ENCODE results near the gene ADGRD2. TPM values are rescaled to one million over a fixed set of nuclear protein-coding genes. Genes with fewer than 3 reads are reported as not detected.

The ADGRD2 gene, protein sequence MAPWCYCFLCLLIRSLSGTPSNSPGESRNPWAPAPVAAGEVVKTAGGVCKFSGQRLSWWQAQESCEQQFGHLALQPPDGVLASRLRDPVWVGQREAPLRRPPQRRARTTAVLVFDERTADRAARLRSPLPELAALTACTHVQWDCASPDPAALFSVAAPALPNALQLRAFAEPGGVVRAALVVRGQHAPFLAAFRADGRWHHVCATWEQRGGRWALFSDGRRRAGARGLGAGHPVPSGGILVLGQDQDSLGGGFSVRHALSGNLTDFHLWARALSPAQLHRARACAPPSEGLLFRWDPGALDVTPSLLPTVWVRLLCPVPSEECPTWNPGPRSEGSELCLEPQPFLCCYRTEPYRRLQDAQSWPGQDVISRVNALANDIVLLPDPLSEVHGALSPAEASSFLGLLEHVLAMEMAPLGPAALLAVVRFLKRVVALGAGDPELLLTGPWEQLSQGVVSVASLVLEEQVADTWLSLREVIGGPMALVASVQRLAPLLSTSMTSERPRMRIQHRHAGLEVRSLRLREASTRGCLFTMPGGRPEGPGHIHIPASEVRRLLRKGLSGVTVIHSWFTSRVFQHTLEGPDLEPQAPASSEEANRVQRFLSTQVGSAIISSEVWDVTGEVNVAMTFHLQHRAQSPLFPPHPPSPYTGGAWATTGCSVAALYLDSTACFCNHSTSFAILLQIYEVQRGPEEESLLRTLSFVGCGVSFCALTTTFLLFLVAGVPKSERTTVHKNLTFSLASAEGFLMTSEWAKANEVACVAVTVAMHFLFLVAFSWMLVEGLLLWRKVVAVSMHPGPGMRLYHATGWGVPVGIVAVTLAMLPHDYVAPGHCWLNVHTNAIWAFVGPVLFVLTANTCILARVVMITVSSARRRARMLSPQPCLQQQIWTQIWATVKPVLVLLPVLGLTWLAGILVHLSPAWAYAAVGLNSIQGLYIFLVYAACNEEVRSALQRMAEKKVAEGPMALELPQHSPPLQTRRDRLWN
- not detected in 2 replicates for polyA plus RNA-seq (2013)

DNA sequence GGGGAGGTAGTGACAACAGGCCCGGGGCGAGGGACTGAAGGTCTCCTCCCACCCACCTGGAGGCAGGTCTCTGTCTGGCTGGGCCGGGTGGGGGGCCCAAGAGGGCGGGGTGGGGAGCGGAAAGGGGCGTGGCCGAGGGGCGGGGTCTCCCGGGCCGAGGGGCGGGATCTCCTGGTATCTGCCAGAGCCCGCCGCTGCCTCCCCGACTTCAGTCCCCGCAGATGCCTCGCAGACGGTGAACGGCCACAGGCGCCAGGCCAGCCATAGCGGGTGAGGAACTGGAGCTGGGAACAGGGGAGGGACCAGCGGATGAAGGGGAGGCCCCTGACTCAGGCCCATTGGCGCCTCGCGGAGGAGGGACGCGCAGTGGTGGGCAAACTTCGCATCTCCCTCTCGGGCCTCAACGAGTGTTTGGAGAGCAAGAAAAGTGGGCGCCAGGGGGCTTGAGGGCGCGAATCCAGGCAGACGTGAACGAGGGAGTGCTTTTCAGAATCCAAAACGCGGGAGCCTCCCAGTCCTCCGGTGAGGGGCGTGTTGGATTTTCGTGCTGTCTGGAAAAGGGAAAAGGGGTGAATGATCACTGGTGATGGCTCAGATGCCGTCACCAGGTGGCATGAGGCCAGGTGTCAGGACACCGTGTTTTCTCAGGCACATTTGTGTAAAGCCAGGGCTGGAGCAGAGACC lies at the start of gene ADGRD2:
TSS of gene ADGRD2 (plus strand) at position 211 of the 684 bp plus-strand sequence. CDS start 1,216 bp downstream, outside the sequence.
- no peak within 1 kb of the TSS for H4K8ac ChIP-seq (ENCODE audit: low read depth, low read length)
- WGBS (ENCODE audit: extremely low coverage, insufficient coverage, insufficient read length) = no CpG with 5 or more reads among the region's 41 CpGs
- H3K4me3 ChIP-seq (ENCODE audit: low read depth, low read length) = peak within 1 kb of the TSS; percentile 4

DNA sequence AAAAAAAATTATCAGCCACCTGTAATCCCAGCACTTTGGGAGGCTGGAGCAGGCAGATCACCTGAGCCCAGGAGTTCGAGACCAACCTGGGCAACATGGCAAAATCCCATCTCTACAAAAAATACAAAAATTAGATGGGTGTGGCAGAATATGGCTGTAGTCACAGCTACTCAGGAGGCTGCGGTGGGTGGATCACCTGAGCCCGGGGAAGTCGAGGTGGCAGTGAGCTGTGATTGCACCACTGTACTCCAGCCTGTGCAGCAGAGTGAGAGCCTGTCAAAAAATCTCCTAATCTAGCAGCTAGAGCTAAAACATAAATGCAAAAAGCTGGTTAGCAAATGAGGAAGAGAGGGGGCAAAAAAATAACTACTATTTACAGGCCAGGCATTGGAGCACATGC lies 47.0 kb upstream of the ADGRD2 start:
- no peaks in the 10 kb centered on the region for H3K9me3 ChIP-seq (ENCODE audit: insufficient read depth, low read depth, low read length)
- no peak overlapping the region for H3K23ac ChIP-seq (ENCODE audit: low read length)
- no peak overlapping the region for H4K8ac ChIP-seq (ENCODE audit: low read depth, low read length)
- no peak overlapping the region for H3K4me3 ChIP-seq (ENCODE audit: low read depth, low read length)
- no peak overlapping the region for H3K14ac ChIP-seq (ENCODE audit: low read length)
- H3K79me1 ChIP-seq (ENCODE audit: low read length) = no peaks in the 10 kb centered on the region
- no peak for DNase-seq
- no peak overlapping the region for H3K27ac ChIP-seq (ENCODE audit: low read depth, low read length)
- H2BK5ac ChIP-seq (ENCODE audit: low read depth, low read length, poor library complexity) = no peak overlapping the region
- H3K4ac ChIP-seq (ENCODE audit: low read depth, low read length) = peak overlapping the region; percentile 20
- no peak overlapping the region for H4K12ac ChIP-seq (ENCODE audit: low read depth, low read length)
- WGBS (ENCODE audit: extremely low coverage, insufficient coverage, insufficient read length) = no CpG with 5 or more reads among the region's 4 CpGs
- H2AFZ ChIP-seq (ENCODE audit: insufficient read depth, low read length, poor library complexity) = no peak overlapping the region
- H3K79me2 ChIP-seq (ENCODE audit: control insufficient read depth, insufficient read depth, low read length, poor library complexity) = no peaks in the 10 kb centered on the region
- no peak overlapping the region for H2BK120ac ChIP-seq (ENCODE audit: insufficient read depth, low read length, poor library complexity)
- H3K4me2 ChIP-seq (ENCODE audit: low read length) = no peak overlapping the region
- no peak overlapping the region for H3K9ac ChIP-seq (ENCODE audit: low read length)
- H4K91ac ChIP-seq (ENCODE audit: low read depth, low read length) = no peak overlapping the region
- no peak overlapping the region for H3K18ac ChIP-seq (ENCODE audit: low read length)
- H3K4me1 ChIP-seq (ENCODE audit: control insufficient read depth in 1 of 2, insufficient read depth in 2 of 2, low read length in 2 of 2) = peaks cover 7 to 13% of the 10 kb centered on the region in 2 experiments
- H2BK12ac ChIP-seq (ENCODE audit: low read length) = no peak overlapping the region
- peaks cover 32 to 41% of the 10 kb centered on the region in 2 experiments for H3K36me3 ChIP-seq (ENCODE audit: control insufficient read depth in 1 of 2, insufficient read depth in 2 of 2, low read length in 2 of 2)
- H3K27me3 ChIP-seq (ENCODE audit: insufficient read depth, low read length) = no peaks in the 10 kb centered on the region
- H2AK5ac ChIP-seq (ENCODE audit: low read length) = no peak overlapping the region

More for the DNA sequence above, at the start of gene ADGRD2:
- Histone ChIP-seq H4K12ac (ENCODE audit: low read depth, low read length) (no peak within 1 kb of the TSS), H2AK5ac (ENCODE audit: low read length) (no peak within 1 kb of the TSS), H4K91ac (ENCODE audit: low read depth, low read length) (no peak within 1 kb of the TSS), H3K18ac (ENCODE audit: low read length) (no peak within 1 kb of the TSS), H3K9ac (ENCODE audit: low read length) (no peak within 1 kb of the TSS), H3K4ac (ENCODE audit: low read depth, low read length) (no peak within 1 kb of the TSS), H3K14ac (ENCODE audit: low read length) (no peak within 1 kb of the TSS), H3K4me1 (ENCODE audit: control insufficient read depth in 1 of 2, insufficient read depth in 2 of 2, low read length in 2 of 2) (peaks cover 0 to 4% of the 10 kb centered on the region in 2 experiments), H2AFZ (ENCODE audit: insufficient read depth, low read length, poor library complexity) (no peak within 1 kb of the TSS), H3K4me2 (ENCODE audit: low read length) (peak within 1 kb of the TSS; percentile 53), H3K27ac (ENCODE audit: low read depth, low read length) (no peak within 1 kb of the TSS), H2BK120ac (ENCODE audit: insufficient read depth, low read length, poor library complexity) (no peak within 1 kb of the TSS), H2BK12ac (ENCODE audit: low read length) (no peak within 1 kb of the TSS), H2BK5ac (ENCODE audit: low read depth, low read length, poor library complexity) (no peak within 1 kb of the TSS), H3K9me3 (ENCODE audit: insufficient read depth, low read depth, low read length) (peaks cover 7% of the 10 kb centered on the region), H3K79me2 (ENCODE audit: control insufficient read depth, insufficient read depth, low read length, poor library complexity) (no peaks in the 10 kb centered on the region), H3K23ac (ENCODE audit: low read length) (no peak within 1 kb of the TSS), H3K27me3 (ENCODE audit: insufficient read depth, low read length) (peaks cover 16% of the 10 kb centered on the region), H3K36me3 (ENCODE audit: control insufficient read depth in 1 of 2, insufficient read depth in 2 of 2, low read length in 2 of 2) (no peaks in the 10 kb centered on the region), H3K79me1 (ENCODE audit: low read length) (no peaks in the 10 kb centered on the region)
- DNase-seq = no peak

DNA sequence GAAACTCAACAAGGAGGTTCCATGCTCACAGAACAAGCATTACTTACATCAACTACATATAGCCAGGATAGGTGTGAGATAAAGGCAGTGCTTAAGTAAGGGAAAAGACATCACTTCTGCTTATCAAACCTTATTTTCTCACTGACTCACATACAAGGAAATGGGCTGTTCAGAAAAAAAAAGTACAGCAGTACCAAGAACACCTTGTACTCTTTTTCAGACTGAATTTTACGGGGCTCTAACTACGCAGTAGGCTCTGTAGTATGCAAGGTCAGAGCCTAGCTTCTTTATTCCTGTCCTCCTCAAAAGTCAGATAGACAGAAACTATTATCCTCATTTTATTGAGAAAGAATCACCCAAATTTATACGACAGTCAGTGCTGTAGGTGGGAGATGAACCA lies 40.8 kb upstream of the ADGRD2 start:
- no peak overlapping the region for H3K23ac ChIP-seq (ENCODE audit: low read length)
- no peak overlapping the region for H2BK12ac ChIP-seq (ENCODE audit: low read length)
- no peak overlapping the region for H4K8ac ChIP-seq (ENCODE audit: low read depth, low read length)
- no peak overlapping the region for H3K4ac ChIP-seq (ENCODE audit: low read depth, low read length)
- no peak overlapping the region for H3K9ac ChIP-seq (ENCODE audit: low read length)
- H2AK5ac ChIP-seq (ENCODE audit: low read length) = no peak overlapping the region
- H3K4me1 ChIP-seq (ENCODE audit: control insufficient read depth in 1 of 2, insufficient read depth in 2 of 2, low read length in 2 of 2) = no peaks in the 10 kb centered on the region
- no peak overlapping the region for H3K4me3 ChIP-seq (ENCODE audit: low read depth, low read length)
- no peaks in the 10 kb centered on the region for H3K27me3 ChIP-seq (ENCODE audit: insufficient read depth, low read length)
- DNase-seq = no peak
- no peak overlapping the region for H3K18ac ChIP-seq (ENCODE audit: low read length)
- no peak overlapping the region for H3K14ac ChIP-seq (ENCODE audit: low read length)
- H2BK120ac ChIP-seq (ENCODE audit: insufficient read depth, low read length, poor library complexity) = no peak overlapping the region
- H2BK5ac ChIP-seq (ENCODE audit: low read depth, low read length, poor library complexity) = no peak overlapping the region
- no peaks in the 10 kb centered on the region for H3K9me3 ChIP-seq (ENCODE audit: insufficient read depth, low read depth, low read length)
- H3K79me2 ChIP-seq (ENCODE audit: control insufficient read depth, insufficient read depth, low read length, poor library complexity) = no peaks in the 10 kb centered on the region
- peaks cover 21 to 38% of the 10 kb centered on the region in 2 experiments for H3K36me3 ChIP-seq (ENCODE audit: control insufficient read depth in 1 of 2, insufficient read depth in 2 of 2, low read length in 2 of 2)
- H3K27ac ChIP-seq (ENCODE audit: low read depth, low read length) = no peak overlapping the region
- WGBS (ENCODE audit: extremely low coverage, insufficient coverage, insufficient read length) = no CpG with 5 or more reads among the region's 3 CpGs
- H2AFZ ChIP-seq (ENCODE audit: insufficient read depth, low read length, poor library complexity) = no peak overlapping the region
- H3K79me1 ChIP-seq (ENCODE audit: low read length) = no peaks in the 10 kb centered on the region
- H4K91ac ChIP-seq (ENCODE audit: low read depth, low read length) = no peak overlapping the region
- no peak overlapping the region for H4K12ac ChIP-seq (ENCODE audit: low read depth, low read length)
- H3K4me2 ChIP-seq (ENCODE audit: low read length) = no peak overlapping the region

DNA sequence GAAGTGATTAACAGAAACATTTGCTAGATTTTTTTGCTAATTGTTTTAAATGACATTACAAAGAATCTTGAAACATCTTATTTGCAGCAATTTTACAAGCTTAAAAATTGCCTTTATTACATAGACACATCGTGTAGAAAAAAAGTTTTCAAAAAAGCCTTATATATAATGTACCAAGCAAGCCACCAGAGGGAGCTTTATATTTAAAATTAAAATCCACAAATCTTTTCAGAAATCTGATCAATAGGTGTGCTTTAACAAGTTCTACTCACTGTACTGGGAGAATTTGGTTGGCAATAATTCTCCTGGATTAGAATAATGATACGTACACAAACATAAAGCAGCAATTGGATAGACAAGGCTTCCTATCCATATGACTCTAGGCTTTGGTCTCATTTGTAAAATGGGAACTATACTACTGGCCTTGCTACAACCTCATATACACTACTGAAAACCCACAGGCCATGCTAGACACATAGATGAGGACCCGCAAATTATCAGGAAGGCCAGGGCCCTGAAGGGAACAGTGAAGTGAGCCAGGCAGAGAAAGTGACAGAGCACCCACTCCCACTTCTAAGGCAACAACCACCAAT lies 39.8 kb upstream of the ADGRD2 start:
- Histone ChIP-seq H3K36me3 (ENCODE audit: control insufficient read depth in 1 of 2, insufficient read depth in 2 of 2, low read length in 2 of 2) (peaks cover 19 to 31% of the 10 kb centered on the region in 2 experiments), H4K91ac (ENCODE audit: low read depth, low read length) (no peak overlapping the region), H3K9me3 (ENCODE audit: insufficient read depth, low read depth, low read length) (no peaks in the 10 kb centered on the region), H3K4me2 (ENCODE audit: low read length) (no peak overlapping the region), H3K4ac (ENCODE audit: low read depth, low read length) (no peak overlapping the region), H2BK5ac (ENCODE audit: low read depth, low read length, poor library complexity) (no peak overlapping the region), H3K4me3 (ENCODE audit: low read depth, low read length) (no peak overlapping the region), H3K4me1 (ENCODE audit: control insufficient read depth in 1 of 2, insufficient read depth in 2 of 2, low read length in 2 of 2) (no peaks in the 10 kb centered on the region), H3K79me2 (ENCODE audit: control insufficient read depth, insufficient read depth, low read length, poor library complexity) (peaks cover 6% of the 10 kb centered on the region), H3K27ac (ENCODE audit: low read depth, low read length) (no peak overlapping the region), H2BK12ac (ENCODE audit: low read length) (no peak overlapping the region), H2AK5ac (ENCODE audit: low read length) (no peak overlapping the region), H4K8ac (ENCODE audit: low read depth, low read length) (no peak overlapping the region), H4K12ac (ENCODE audit: low read depth, low read length) (no peak overlapping the region), H2AFZ (ENCODE audit: insufficient read depth, low read length, poor library complexity) (no peak overlapping the region), H3K9ac (ENCODE audit: low read length) (no peak overlapping the region), H3K18ac (ENCODE audit: low read length) (no peak overlapping the region), H2BK120ac (ENCODE audit: insufficient read depth, low read length, poor library complexity) (no peak overlapping the region), H3K14ac (ENCODE audit: low read length) (no peak overlapping the region), H3K79me1 (ENCODE audit: low read length) (peaks cover 6% of the 10 kb centered on the region), H3K23ac (ENCODE audit: low read length) (no peak overlapping the region), H3K27me3 (ENCODE audit: insufficient read depth, low read length) (no peaks in the 10 kb centered on the region)
- WGBS (ENCODE audit: extremely low coverage, insufficient coverage, insufficient read length) = no CpG with 5 or more reads among the region's 3 CpGs
- DNase-seq = peak in 1 of 2 donors; percentile 25
